H1 (cell line): ENCODE data around the gene MTHFD1. TPM values are rescaled to one million over a fixed set of nuclear protein-coding genes. Genes with fewer than 3 reads are reported as not detected.

Experiments used
- CTCF ChIA-PET: fragments of 300-600 bp; sonication (Branson Sonifier 250); formaldehyde crosslinking; loops from one replicate; lab custom pipeline; 2021; ENCODE audit not compliant: partially characterized antibody; lab: Charles Lee
- POLR2A ChIA-PET: fragments of 300-600 bp; sonication (Branson Sonifier 250); formaldehyde crosslinking; loops from one replicate; lab custom pipeline; 2021; ENCODE audit warnings: inconsistent platforms; ENCODE audit not compliant: partially characterized antibody; lab: Charles Lee
- DNase-seq, 2 experiments: peaks; one replicate each; pipeline versions ENCODE4 v3.0.0 to v3.0.0-alpha.2; 2010 to 2022; ENCODE audit warnings: low spot score in 2 of 2, low read depth in 1 of 2, mixed read lengths in 1 of 2
- FAIRE-seq: peaks from 2 replicates; lab custom pipeline; 2011; peaks lifted over from hg19 to GRCh38; lab: Jason Lieb, UNC
- H2AFZ ChIP-seq: 2 replicates; pipeline ENCODE4 v1.8.1; 2012; ENCODE audit warnings: low read length, inconsistent platforms
- H2AK5ac ChIP-seq: 2 replicates; pipeline ENCODE4 v1.6.1; 2013; ENCODE audit warnings: low read depth, low read length
- H2BK120ac ChIP-seq: replicated peaks from 2 replicates; pipeline ENCODE3; 2013; ENCODE audit warnings: low read depth, low read length, inconsistent platforms
- H2BK12ac ChIP-seq: 2 replicates; pipeline ENCODE4 v1.6.1; 2013; ENCODE audit warnings: low read depth, low read length
- H2BK15ac ChIP-seq: 2 replicates; pipeline ENCODE4 v1.6.1; 2013; ENCODE audit warnings: low read length
- H2BK20ac ChIP-seq: 2 replicates; pipeline ENCODE4 v1.6.1; 2013; ENCODE audit warnings: low read length
- H2BK5ac ChIP-seq: 2 replicates; pipeline ENCODE4 v1.6.1; 2013; ENCODE audit warnings: low read depth, low read length
- H3K14ac ChIP-seq: 2 replicates; pipeline ENCODE4 v1.6.1; 2013; ENCODE audit warnings: inconsistent platforms; ENCODE audit not compliant: insufficient read length
- H3K18ac ChIP-seq: 2 replicates; pipeline ENCODE4 v1.6.1; 2013; ENCODE audit warnings: low read length; ENCODE audit errors: extremely low read depth
- H3K23ac ChIP-seq: 2 replicates; pipeline ENCODE4 v1.6.1; 2013; ENCODE audit warnings: inconsistent platforms; ENCODE audit not compliant: insufficient read length
- H3K23me2 ChIP-seq: 2 replicates; pipeline ENCODE4 v1.6.1; 2013; ENCODE audit warnings: low read depth, low read length
- H3K27ac ChIP-seq: 2 replicates; pipeline ENCODE4 v1.6.1; 2011; ENCODE audit warnings: low read depth, low read length, inconsistent platforms
- H3K27me3 ChIP-seq, 4 experiments: replicated peaks in 1 of 4; 1 replicate in 1 of 4; 2 replicates in 3 of 4; pipeline versions ENCODE4 v1.6.1 to v1.8.1; 2011 to 2013; ENCODE audit warnings: low read length in 3 of 4, mild to moderate bottlenecking in 3 of 4, inconsistent platforms in 2 of 4, mixed read lengths in 2 of 4, moderate library complexity in 1 of 4; ENCODE audit not compliant: control insufficient read depth in 3 of 4, insufficient read depth in 3 of 4; ENCODE audit errors: extremely low read depth in 1 of 4
- H3K36me3 ChIP-seq, 4 experiments: 2 replicates each; pipeline versions ENCODE4 v1.6.1 to v1.8.1; 2011 to 2013; ENCODE audit warnings: mild to moderate bottlenecking in 4 of 4, low read length in 3 of 4, moderate library complexity in 2 of 4, control low read depth in 1 of 4, inconsistent platforms in 1 of 4; ENCODE audit not compliant: insufficient read depth in 4 of 4, control insufficient read depth in 2 of 4
- H3K4ac ChIP-seq: replicated peaks from 2 replicates; pipeline ENCODE3; 2013; ENCODE audit warnings: low read length, low read depth, mixed read lengths, inconsistent platforms; ENCODE audit not compliant: insufficient read length
- H3K4me1 ChIP-seq, 4 experiments: replicated peaks in 1 of 4; 1 replicate in 1 of 4; 2 replicates in 3 of 4; pipeline versions ENCODE4 v1.6.1 to v1.8.1; 2011 to 2013; ENCODE audit warnings: low read length in 3 of 4, inconsistent platforms in 2 of 4, mixed read lengths in 1 of 4; ENCODE audit not compliant: insufficient read depth in 4 of 4, control insufficient read depth in 3 of 4
- H3K4me2 ChIP-seq, 2 experiments: 2 replicates each; pipeline versions ENCODE4 v1.6.1 to v1.8.1; 2011 to 2013; ENCODE audit warnings: low read depth in 2 of 2, low read length in 2 of 2, control low read depth in 1 of 2, inconsistent platforms in 1 of 2, mild to moderate bottlenecking in 1 of 2; ENCODE audit not compliant: insufficient read depth in 1 of 2
- H3K4me3 ChIP-seq, 4 experiments: fragments of 200-600, 300-600 bp in 1 of 4; sonication (generic), shearing (Covaris generic), sonication (Bioruptor Twin) in 1 of 4; 2 replicates each; pipeline versions ENCODE4 v1.5.1 to v1.8.1; 2011 to 2016; ENCODE audit warnings: low read length in 4 of 4, low read depth in 3 of 4, control low read depth in 2 of 4, inconsistent platforms in 2 of 4, mild to moderate bottlenecking in 2 of 4, mixed read lengths in 1 of 4, moderate library complexity in 1 of 4; ENCODE audit not compliant: insufficient read depth in 2 of 4; ENCODE audit errors: extremely low read depth in 1 of 4
- H3K56ac ChIP-seq: replicated peaks from 2 replicates; pipeline ENCODE3; 2013; ENCODE audit warnings: low read depth, mild to moderate bottlenecking, mixed read lengths, low read length, inconsistent platforms; ENCODE audit not compliant: insufficient read length
- H3K79me1 ChIP-seq: 2 replicates; pipeline ENCODE4 v1.6.1; 2013; ENCODE audit warnings: low read depth, low read length, control low read depth
- H3K79me2 ChIP-seq, 2 experiments: 2 replicates each; pipeline versions ENCODE4 v1.6.1 to v1.8.1; 2012 to 2013; ENCODE audit warnings: low read length in 2 of 2, mild to moderate bottlenecking in 2 of 2, inconsistent platforms in 1 of 2; ENCODE audit not compliant: insufficient read depth in 2 of 2, control insufficient read depth in 1 of 2
- H3K9ac ChIP-seq, 4 experiments: replicated peaks in 1 of 4; 1 replicate in 1 of 4; 2 replicates in 3 of 4; pipeline versions ENCODE4 v1.6.1 to v1.8.1; 2011 to 2013; ENCODE audit warnings: low read depth in 3 of 4, low read length in 3 of 4, control low read depth in 2 of 4, mild to moderate bottlenecking in 2 of 4, moderate library complexity in 2 of 4, inconsistent platforms in 1 of 4; ENCODE audit errors: extremely low read depth in 1 of 4
- H3K9me3 ChIP-seq, 2 experiments: 2 replicates each; pipeline versions ENCODE4 v1.6.1 to v1.8.1; 2012 to 2013; ENCODE audit warnings: mild to moderate bottlenecking in 2 of 2, moderate library complexity in 2 of 2, control low read depth in 1 of 2, inconsistent platforms in 1 of 2, low read depth in 1 of 2, low read length in 1 of 2, mixed read lengths in 1 of 2; ENCODE audit not compliant: insufficient read depth in 2 of 2
- H4K20me1 ChIP-seq, 2 experiments: replicated peaks in 1 of 2; 2 replicates each; pipeline versions ENCODE3 to v1.8.1; 2011 to 2013; ENCODE audit warnings: inconsistent platforms in 2 of 2, low read length in 2 of 2, mild to moderate bottlenecking in 1 of 2; ENCODE audit not compliant: insufficient read depth in 2 of 2, control insufficient read depth in 1 of 2
- H4K5ac ChIP-seq: 2 replicates; pipeline ENCODE4 v1.6.1; 2013; ENCODE audit warnings: low read length, low read depth, mixed read lengths, inconsistent platforms; ENCODE audit not compliant: insufficient read length
- H4K8ac ChIP-seq: 2 replicates; pipeline ENCODE4 v1.8.0; 2013; ENCODE audit warnings: mild to moderate bottlenecking, moderate library complexity, low read length, inconsistent platforms; ENCODE audit not compliant: insufficient read depth; ENCODE audit errors: extremely low read depth
- H4K91ac ChIP-seq: replicated peaks from 2 replicates; pipeline ENCODE3; 2013; ENCODE audit warnings: low read length, mixed read lengths, inconsistent platforms; ENCODE audit not compliant: insufficient read length
- BACH1 ChIP-seq: IDR thresholded peaks from 2 replicates; pipeline ENCODE4 v1.6.1; 2012; ENCODE audit warnings: low read length, improper control_type of control experiment
- BRCA1 ChIP-seq: IDR thresholded peaks from 2 replicates; pipeline ENCODE4 v1.6.1; 2012; ENCODE audit warnings: low read depth, low read length, improper control_type of control experiment
- JUN ChIP-seq: IDR thresholded peaks from 2 replicates; pipeline ENCODE4 v1.6.1; 2011; ENCODE audit warnings: low read depth, mild to moderate bottlenecking, improper control_type of control experiment, low read length
- KDM1A ChIP-seq: fragments of 200-600, 300-600 bp; sonication (generic); IDR thresholded peaks from 2 replicates; pipeline ENCODE4 v1.7.1; 2016; ENCODE audit warnings: mild to moderate bottlenecking, low read length, borderline replicate concordance
- POU5F1 ChIP-seq: IDR thresholded peaks from 2 replicates; pipeline ENCODE4 v1.6.1; 2011; ENCODE audit warnings: low read depth, mild to moderate bottlenecking, low read length, moderate library complexity
- RFX5 ChIP-seq: IDR thresholded peaks from 2 replicates; pipeline ENCODE4 v1.6.1; 2011; ENCODE audit warnings: low read depth, low read length, improper control_type of control experiment, borderline replicate concordance
- SIX5 ChIP-seq: IDR thresholded peaks from 2 replicates; pipeline ENCODE4 v1.6.1; 2011; ENCODE audit warnings: mild to moderate bottlenecking, low read depth, low read length
- SUZ12 ChIP-seq: fragments of 200-600 bp; sonication (generic); IDR thresholded peaks from 2 replicates; pipeline ENCODE4 v1.6.1; 2012; ENCODE audit warnings: mild to moderate bottlenecking, inconsistent platforms, low read length, moderate library complexity, mixed read lengths
- YY1 ChIP-seq: IDR thresholded peaks from 2 replicates; pipeline ENCODE4 v1.6.1; 2011; ENCODE audit warnings: low read depth, mild to moderate bottlenecking, low read length
- WGBS, 2 experiments: shearing (Covaris generic) in 1 of 2; methylation state at CpG; one replicate each; pipeline versions ENCODE4 v1.1.6 to v1.1.7; 2013 to 2015; ENCODE audit warnings: low lambda C conversion rate in 2 of 2, mixed read lengths in 2 of 2, inconsistent platforms in 1 of 2, low coverage in 1 of 2, missing lambda C conversion rate in 1 of 2; ENCODE audit not compliant: insufficient replicate concordance in 2 of 2, insufficient coverage in 1 of 2, insufficient read length in 1 of 2; ENCODE audit errors: extremely low coverage in 1 of 2, missing lambda C conversion rate in 1 of 2; 5-methylcytosine and 5-hydroxymethylcytosine counted together
- polyA plus RNA-seq, 7 experiments: library from polyadenylated mRNA; depleted of rRNA in 3 of 7; stranded (reverse) in 5 of 7; unstranded in 2 of 7; fragments of >200 nt in 5 of 7; fragments of 200-250 nt in 2 of 7; gene quantifications; 1 replicate in 5 of 7; 2 replicates in 1 of 7; 4 replicates in 1 of 7; pipeline versions ENCODE4 v1.2.1 to v1.2.3, GENCODE V29; 2011 to 2013; ENCODE audit warnings: missing spikeins in 2 of 7, mixed read lengths in 2 of 7
- total RNA-seq: library from RNA; stranded (reverse); fragmentation: NEBNext Ultra II Directional; extraction: Animal tissue kit (Norgen Biotek cat#: 25700); gene quantifications from 2 replicates; pipeline ENCODE4 v1.2.1, GENCODE V29; 2021
- TF ChIP-seq, protein P1 (sequence below): IDR thresholded peaks from 2 replicates; pipeline ENCODE4 v1.6.1; 2012; ENCODE audit warnings: low read length, inconsistent platforms

Gene MTHFD1
- total and polyA plus RNA-seq, 2 of the 8 experiments (the other 6 are each of a cell fraction or from before 2014, with no cell fraction given): 79.7 to 332 TPM

DNA sequence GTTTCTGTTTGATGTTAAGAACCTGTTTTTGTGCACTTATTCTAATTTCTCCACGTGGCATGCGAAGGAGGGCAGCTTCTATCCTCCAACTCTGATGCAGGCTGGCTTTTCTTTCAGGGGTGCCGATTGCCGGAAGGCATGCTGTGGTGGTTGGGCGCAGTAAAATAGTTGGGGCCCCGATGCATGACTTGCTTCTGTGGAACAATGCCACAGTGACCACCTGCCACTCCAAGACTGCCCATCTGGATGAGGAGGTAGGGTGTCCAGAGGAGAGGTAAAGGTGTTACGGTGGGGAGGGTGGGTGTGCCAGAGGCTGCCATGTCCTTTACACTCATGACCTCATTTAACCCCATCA lies 29.6 kb downstream of the MTHFD1 start:
- no peak overlapping the region for H3K18ac ChIP-seq
- no peak overlapping the region for H3K27ac ChIP-seq
- H2BK15ac ChIP-seq: no peak overlapping the region
- H3K27me3 ChIP-seq: no peaks in the 10 kb centered on the region
- no peak overlapping the region for H3K56ac ChIP-seq
- no peaks in the 10 kb centered on the region for H3K79me2 ChIP-seq
- H3K79me1 ChIP-seq: 0 out of 2 replicates have a peak, but pooled peaks cover 4% of the 10 kb centered on the region
- ChIA-PET CTCF (interaction anchor here (1.3 to 7.6 kb wide), 4 partner anchors 11 to 74 kb away, joined by 3 to 74 read pairs (median 6); no protein-coding TSS in a partner anchor), POLR2A (interaction anchor here (0.8 to 2.5 kb wide), 4 partner anchors 8 to 26 kb away, joined by 3 to 6 read pairs (median 4); no protein-coding TSS in a partner anchor)
- no peaks in the 10 kb centered on the region for H3K9me3 ChIP-seq
- no peak overlapping the region for H4K8ac ChIP-seq
- peaks cover 0 to 3% of the 10 kb centered on the region in 2 experiments for H4K20me1 ChIP-seq
- no peaks in the 10 kb centered on the region for H3K23me2 ChIP-seq
- H2AFZ ChIP-seq: no peak overlapping the region
- H3K4me1 ChIP-seq: no peaks in the 10 kb centered on the region
- WGBS, 2 experiments: 96% methylated on average over 7 of the region's 7 CpGs; no CpG with 5 or more reads in 1 of the 2 experiments
- FAIRE-seq (no peak), DNase-seq (no peak)
- no peak overlapping the region for H3K23ac ChIP-seq
- H4K91ac ChIP-seq: no peak overlapping the region
- no peak overlapping the region for H3K4ac ChIP-seq
- peaks cover 17 to 87% (median 69%) of the 10 kb centered on the region in 4 experiments for H3K36me3 ChIP-seq
- H3K4me2 ChIP-seq: no peak overlapping the region
- no peak overlapping the region for H2BK5ac ChIP-seq
- no peak overlapping the region for H2BK120ac ChIP-seq
- no peak overlapping the region for H3K4me3 ChIP-seq
- H2AK5ac ChIP-seq: no peak overlapping the region
- no peak overlapping the region for H3K9ac ChIP-seq
- H3K14ac ChIP-seq: no peak overlapping the region
- no peak overlapping the region for H2BK20ac ChIP-seq
- H2BK12ac ChIP-seq: no peak overlapping the region
- no peak overlapping the region for H4K5ac ChIP-seq
- TF ChIP-seq SUZ12 (no peak), YY1 (no peak), BACH1 (no peak), POU5F1 (no peak), BRCA1 (no peak), JUN (no peak), RFX5 (no peak), KDM1A (no peak), SIX5 (no peak)
- TF ChIP-seq, protein P1, sequence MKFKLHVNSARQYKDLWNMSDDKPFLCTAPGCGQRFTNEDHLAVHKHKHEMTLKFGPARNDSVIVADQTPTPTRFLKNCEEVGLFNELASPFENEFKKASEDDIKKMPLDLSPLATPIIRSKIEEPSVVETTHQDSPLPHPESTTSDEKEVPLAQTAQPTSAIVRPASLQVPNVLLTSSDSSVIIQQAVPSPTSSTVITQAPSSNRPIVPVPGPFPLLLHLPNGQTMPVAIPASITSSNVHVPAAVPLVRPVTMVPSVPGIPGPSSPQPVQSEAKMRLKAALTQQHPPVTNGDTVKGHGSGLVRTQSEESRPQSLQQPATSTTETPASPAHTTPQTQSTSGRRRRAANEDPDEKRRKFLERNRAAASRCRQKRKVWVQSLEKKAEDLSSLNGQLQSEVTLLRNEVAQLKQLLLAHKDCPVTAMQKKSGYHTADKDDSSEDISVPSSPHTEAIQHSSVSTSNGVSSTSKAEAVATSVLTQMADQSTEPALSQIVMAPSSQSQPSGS: no peak
